ENCODE measurements around the gene FBXL20. TPM values are rescaled to one million over a fixed set of nuclear protein-coding genes. Genes with fewer than 3 reads are reported as not detected.

FBXL20 gene
- total RNA-seq, 1 donor from 2014 or later: 14.2 TPM

DNA sequence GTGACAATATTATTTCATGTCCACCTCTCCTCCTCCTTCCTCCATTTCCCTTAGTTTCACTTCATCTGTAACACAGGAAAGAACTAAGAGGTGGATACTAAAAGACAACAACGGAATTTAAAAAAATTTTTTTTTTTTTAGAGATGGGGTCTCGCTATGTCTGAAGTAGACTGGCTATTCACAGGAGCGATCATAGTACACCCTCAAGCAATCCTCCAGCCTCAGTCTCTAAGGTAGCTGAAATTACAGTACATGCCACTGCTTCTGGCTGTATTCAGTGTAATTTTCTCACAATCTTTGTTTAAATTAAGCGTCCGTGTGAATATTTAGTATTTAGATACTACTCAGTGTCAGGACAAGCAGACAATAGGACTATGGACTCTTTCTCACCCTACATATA is 35.6 kb downstream of the FBXL20 start:
- no peak for DNase-seq
- no peaks in the 10 kb centered on the region for H3K9me3 ChIP-seq (replicated peaks)
- H3K36me3 ChIP-seq: no peaks in the 10 kb centered on the region
- peak overlapping the region; percentile 15 for H3K4me3 ChIP-seq
- H3K4me1 ChIP-seq: peaks cover 37% of the 10 kb centered on the region
- peak overlapping the region; percentile 38 for H3K27ac ChIP-seq (replicated peaks)
- intact Hi-C loops (cut with micrococcal nuclease): no loop called here
- TF ChIP-seq, protein P1, sequence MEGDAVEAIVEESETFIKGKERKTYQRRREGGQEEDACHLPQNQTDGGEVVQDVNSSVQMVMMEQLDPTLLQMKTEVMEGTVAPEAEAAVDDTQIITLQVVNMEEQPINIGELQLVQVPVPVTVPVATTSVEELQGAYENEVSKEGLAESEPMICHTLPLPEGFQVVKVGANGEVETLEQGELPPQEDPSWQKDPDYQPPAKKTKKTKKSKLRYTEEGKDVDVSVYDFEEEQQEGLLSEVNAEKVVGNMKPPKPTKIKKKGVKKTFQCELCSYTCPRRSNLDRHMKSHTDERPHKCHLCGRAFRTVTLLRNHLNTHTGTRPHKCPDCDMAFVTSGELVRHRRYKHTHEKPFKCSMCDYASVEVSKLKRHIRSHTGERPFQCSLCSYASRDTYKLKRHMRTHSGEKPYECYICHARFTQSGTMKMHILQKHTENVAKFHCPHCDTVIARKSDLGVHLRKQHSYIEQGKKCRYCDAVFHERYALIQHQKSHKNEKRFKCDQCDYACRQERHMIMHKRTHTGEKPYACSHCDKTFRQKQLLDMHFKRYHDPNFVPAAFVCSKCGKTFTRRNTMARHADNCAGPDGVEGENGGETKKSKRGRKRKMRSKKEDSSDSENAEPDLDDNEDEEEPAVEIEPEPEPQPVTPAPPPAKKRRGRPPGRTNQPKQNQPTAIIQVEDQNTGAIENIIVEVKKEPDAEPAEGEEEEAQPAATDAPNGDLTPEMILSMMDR (IDR thresholded peaks at IDR 0.05; ENCODE audit: borderline replicate concordance): no peak
- no peaks in the 10 kb centered on the region for H3K27me3 ChIP-seq (ENCODE audit: low read depth)

DNA sequence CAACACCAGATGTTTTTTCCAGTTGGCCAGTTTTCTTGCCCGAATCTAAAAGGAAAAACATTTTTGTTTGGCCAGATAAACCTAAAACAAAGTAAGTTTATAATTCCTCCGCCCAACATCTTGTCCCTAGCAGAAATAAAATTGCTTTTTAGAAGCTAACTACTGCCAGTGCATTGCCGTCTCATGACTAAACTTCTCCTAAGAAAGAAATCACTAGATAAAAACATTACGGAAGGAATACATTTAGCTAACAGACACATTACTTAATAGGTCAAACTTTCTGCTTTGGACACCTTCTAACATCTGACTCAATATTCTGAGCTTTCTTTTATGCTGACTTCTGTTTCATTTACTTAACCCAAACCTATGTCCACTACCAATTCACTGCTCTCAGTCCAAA is 36.2 kb downstream of the FBXL20 start:
- H3K27me3 ChIP-seq (ENCODE audit: low read depth): no peaks in the 10 kb centered on the region
- H3K4me1 ChIP-seq: peaks cover 43% of the 10 kb centered on the region
- intact Hi-C loops (cut with micrococcal nuclease): no loop called here
- H3K4me3 ChIP-seq: peak overlapping the region; percentile 15
- no peaks in the 10 kb centered on the region for H3K9me3 ChIP-seq (replicated peaks)
- no peak for DNase-seq
- TF ChIP-seq, protein P1 (IDR thresholded peaks at IDR 0.05; ENCODE audit: borderline replicate concordance): no peak
- peak overlapping the region; percentile 38 for H3K27ac ChIP-seq (replicated peaks)
- no peaks in the 10 kb centered on the region for H3K36me3 ChIP-seq

DNA sequence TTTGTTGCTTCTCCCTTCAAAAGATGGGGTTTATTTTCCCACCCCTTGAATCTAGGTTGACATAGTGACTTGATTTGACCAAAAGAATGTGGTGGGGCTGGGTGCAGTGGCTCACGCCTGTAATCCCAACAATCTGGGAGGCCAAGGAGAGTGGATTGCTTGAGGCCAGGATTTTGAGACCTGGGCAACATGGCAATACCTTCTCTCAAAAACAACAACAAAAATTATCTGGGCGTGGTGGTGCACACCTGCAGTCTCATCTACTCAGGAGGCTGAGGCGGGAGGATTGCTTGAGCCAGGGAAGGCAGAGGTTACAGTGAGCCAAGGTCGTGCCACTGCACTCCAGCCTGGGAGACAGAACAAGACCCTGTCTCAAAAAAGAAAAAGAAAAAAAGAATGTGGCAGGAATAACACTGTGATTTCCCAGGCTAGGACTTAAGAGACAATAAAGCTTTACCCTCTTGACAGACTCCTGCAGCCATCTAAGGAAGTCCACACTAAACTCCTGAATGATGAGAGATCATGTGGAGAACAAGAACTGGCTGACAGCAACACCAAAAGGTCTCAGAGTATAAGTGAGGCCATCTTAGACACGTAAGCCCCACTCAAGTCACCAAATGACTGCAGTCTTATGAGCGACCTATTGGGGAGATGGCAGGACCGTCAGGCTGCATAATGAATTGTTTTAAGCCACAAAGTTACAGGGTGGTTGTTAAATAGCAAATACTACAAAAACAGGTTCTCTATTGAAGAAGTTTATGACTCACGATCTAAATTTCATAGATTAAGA is 37.0 kb downstream of the FBXL20 start:
- H3K4me3 ChIP-seq: no peak overlapping the region
- peak overlapping the region; percentile 38 for H3K27ac ChIP-seq (replicated peaks)
- H3K4me1 ChIP-seq: peaks cover 51% of the 10 kb centered on the region
- intact Hi-C loops (cut with micrococcal nuclease): no loop called here
- TF ChIP-seq, protein P1 (IDR thresholded peaks at IDR 0.05; ENCODE audit: borderline replicate concordance): no peak
- no peaks in the 10 kb centered on the region for H3K27me3 ChIP-seq (ENCODE audit: low read depth)
- no peaks in the 10 kb centered on the region for H3K36me3 ChIP-seq
- DNase-seq: no peak
- no peaks in the 10 kb centered on the region for H3K9me3 ChIP-seq (replicated peaks)

DNA sequence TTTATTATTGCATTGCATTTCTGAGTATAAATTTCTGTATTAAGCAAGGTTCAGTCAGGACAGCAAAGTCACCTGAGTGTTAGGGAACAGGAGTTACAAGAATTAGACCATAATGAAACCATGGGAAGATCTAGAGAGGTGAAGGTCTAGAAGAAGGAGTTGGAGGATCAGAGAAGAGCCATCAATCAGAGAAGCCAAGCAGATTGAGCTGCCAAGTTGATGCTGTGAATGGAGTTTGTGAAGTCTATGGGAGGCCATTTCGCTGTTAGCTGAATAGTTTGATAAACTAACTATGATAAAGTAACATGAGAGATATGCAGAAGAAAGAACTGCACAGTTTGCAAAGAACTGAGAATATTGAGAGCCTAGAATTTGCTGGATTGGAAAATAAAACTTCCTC is 40.4 kb downstream of the FBXL20 start:
- intact Hi-C loops (cut with micrococcal nuclease): no loop called here
- H3K36me3 ChIP-seq: no peaks in the 10 kb centered on the region
- TF ChIP-seq, protein P1 (IDR thresholded peaks at IDR 0.05; ENCODE audit: borderline replicate concordance): no peak
- DNase-seq: no peak
- no peaks in the 10 kb centered on the region for H3K9me3 ChIP-seq (replicated peaks)
- no peaks in the 10 kb centered on the region for H3K27me3 ChIP-seq (ENCODE audit: low read depth)
- peak overlapping the region; percentile 57 for H3K27ac ChIP-seq (replicated peaks)
- H3K4me3 ChIP-seq: no peak overlapping the region
- peaks cover 59% of the 10 kb centered on the region for H3K4me1 ChIP-seq

DNA sequence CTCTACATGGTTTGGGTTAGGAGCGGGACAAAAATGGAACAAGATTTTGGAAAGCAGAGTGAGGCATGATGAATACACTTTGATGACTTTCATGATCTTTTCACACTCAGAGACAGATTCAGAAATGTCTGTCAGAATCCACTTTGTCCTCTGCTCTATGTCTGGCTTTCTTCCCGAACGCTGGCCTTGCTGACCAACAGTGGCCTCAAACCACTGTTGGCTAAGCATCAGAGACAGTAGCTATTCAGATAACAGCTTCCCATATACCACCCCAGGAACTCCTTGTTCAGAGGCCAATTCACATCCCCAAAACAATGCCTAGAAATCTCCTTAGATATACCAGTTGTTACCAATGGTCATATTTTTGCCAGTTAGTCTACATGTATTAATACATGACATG is 40.9 kb downstream of the FBXL20 start:
- Histone ChIP-seq H3K27me3 (ENCODE audit: low read depth) (no peaks in the 10 kb centered on the region), H3K27ac (replicated peaks) (peak overlapping the region; percentile 57), H3K4me1 (peaks cover 54% of the 10 kb centered on the region), H3K4me3 (no peak overlapping the region), H3K36me3 (no peaks in the 10 kb centered on the region), H3K9me3 (replicated peaks) (no peaks in the 10 kb centered on the region)
- intact Hi-C loops (cut with micrococcal nuclease): no loop called here
- TF ChIP-seq, protein P1 (IDR thresholded peaks at IDR 0.05; ENCODE audit: borderline replicate concordance): no peak
- DNase-seq: no peak

Data from left ventricle myocardium inferior (tissue), 1 donor.